PFSK-1 (cell line): ENCODE results near the gene ASS1.

Experiments
- FOXP2 ChIP-seq: optimal IDR thresholded peaks from 2 replicates; pipeline ENCODE3; 2011; ENCODE audit warnings: borderline replicate concordance, control low read depth, inconsistent platforms; ENCODE audit not compliant: insufficient read depth; ENCODE audit errors: extremely low read length, extremely low read depth
- POLR2AphosphoS5 ChIP-seq: IDR thresholded peaks from 2 replicates; pipeline ENCODE4 v1.6.1; 2012; ENCODE audit warnings: low read depth, mild to moderate bottlenecking, control low read depth, low read length, moderate library complexity
- SIN3A ChIP-seq: IDR thresholded peaks from 2 replicates; pipeline ENCODE4 v1.6.1; 2012; ENCODE audit warnings: mild to moderate bottlenecking, low read length, moderate library complexity, borderline replicate concordance; ENCODE audit not compliant: insufficient read depth
- TAF1 ChIP-seq: IDR thresholded peaks from 2 replicates; pipeline ENCODE4 v1.6.1; 2012; ENCODE audit warnings: low read length, control low read depth, borderline replicate concordance; ENCODE audit not compliant: insufficient read depth
- TF ChIP-seq, protein P1 (sequence below), 2 experiments: IDR thresholded peaks; 2 replicates each; pipeline versions ENCODE4 v1.6.1 to v1.8.0; 2011 to 2012; ENCODE audit warnings: low read depth in 2 of 2, low read length in 2 of 2, control low read depth in 1 of 2, inconsistent platforms in 1 of 2, mild to moderate bottlenecking in 1 of 2, moderate library complexity in 1 of 2; ENCODE audit not compliant: insufficient read depth in 1 of 2

ASS1 gene

DNA sequence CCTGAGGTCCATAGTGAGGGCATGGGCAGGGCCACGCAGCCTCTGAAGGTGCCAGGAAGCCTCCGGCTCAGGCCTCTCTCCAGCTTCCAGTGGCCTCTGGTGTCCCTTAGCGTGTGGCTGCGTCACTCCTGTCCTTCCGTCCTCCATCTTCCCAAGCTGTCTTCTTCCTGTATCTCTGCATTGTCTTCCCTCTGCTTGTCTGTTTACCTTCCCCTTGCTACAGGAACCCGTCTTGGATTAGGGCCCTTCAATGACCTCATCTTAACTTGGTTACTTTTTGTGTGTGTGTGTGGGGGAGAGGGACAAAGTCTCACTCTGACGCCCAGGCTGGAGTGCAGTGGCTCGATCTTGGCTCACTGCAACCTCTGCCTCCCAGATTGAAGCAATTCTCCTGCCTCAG, 14.4 kb downstream of the ASS1 start:
- TF ChIP-seq SIN3A: no peak

- TF ChIP-seq FOXP2 (no peak), SIN3A (no peak), POLR2AphosphoS5 (no peak), TAF1 (no peak)
- TF ChIP-seq, protein P1, sequence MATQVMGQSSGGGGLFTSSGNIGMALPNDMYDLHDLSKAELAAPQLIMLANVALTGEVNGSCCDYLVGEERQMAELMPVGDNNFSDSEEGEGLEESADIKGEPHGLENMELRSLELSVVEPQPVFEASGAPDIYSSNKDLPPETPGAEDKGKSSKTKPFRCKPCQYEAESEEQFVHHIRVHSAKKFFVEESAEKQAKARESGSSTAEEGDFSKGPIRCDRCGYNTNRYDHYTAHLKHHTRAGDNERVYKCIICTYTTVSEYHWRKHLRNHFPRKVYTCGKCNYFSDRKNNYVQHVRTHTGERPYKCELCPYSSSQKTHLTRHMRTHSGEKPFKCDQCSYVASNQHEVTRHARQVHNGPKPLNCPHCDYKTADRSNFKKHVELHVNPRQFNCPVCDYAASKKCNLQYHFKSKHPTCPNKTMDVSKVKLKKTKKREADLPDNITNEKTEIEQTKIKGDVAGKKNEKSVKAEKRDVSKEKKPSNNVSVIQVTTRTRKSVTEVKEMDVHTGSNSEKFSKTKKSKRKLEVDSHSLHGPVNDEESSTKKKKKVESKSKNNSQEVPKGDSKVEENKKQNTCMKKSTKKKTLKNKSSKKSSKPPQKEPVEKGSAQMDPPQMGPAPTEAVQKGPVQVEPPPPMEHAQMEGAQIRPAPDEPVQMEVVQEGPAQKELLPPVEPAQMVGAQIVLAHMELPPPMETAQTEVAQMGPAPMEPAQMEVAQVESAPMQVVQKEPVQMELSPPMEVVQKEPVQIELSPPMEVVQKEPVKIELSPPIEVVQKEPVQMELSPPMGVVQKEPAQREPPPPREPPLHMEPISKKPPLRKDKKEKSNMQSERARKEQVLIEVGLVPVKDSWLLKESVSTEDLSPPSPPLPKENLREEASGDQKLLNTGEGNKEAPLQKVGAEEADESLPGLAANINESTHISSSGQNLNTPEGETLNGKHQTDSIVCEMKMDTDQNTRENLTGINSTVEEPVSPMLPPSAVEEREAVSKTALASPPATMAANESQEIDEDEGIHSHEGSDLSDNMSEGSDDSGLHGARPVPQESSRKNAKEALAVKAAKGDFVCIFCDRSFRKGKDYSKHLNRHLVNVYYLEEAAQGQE (IDR thresholded peaks at IDR 0.05; ENCODE audit: insufficient read depth in 1 of 2, low read depth in 2 of 2, low read length in 2 of 2): no peak
These were observed 15.3 kb downstream of the ASS1 start for GRCh38 chr9:130459941-130460669.

DNA sequence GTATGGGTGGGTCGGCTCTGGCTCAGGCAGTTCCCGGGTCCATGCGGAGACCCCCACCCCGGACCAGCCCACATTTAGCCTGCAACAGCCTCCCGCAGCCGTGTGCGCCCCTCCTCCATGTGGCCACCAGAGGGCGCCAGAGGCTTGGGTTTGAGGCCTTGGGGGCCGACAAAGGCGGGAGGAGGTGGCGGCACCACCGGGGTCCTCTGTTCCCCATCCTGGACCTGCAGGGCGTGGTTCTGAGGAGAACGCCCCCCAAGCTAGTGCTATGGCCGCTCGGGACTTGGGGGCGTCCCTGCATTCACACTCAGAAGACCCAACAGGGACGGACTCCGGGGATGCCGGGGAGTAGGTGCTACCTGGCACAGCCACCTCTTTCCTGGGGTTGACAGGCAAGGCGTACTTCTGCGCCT, 16.5 kb downstream of the ASS1 start:
- TF ChIP-seq, protein P1 (IDR thresholded peaks at IDR 0.05; ENCODE audit: insufficient read depth in 1 of 2, low read depth in 2 of 2, low read length in 2 of 2): no peak
- TF ChIP-seq POLR2AphosphoS5 (no peak), FOXP2 (no peak), SIN3A (no peak)

- TF ChIP-seq POLR2AphosphoS5 (no peak), SIN3A (no peak), FOXP2 (no peak), TAF1 (no peak)
- TF ChIP-seq, protein P1 (IDR thresholded peaks at IDR 0.05; ENCODE audit: insufficient read depth in 1 of 2, low read depth in 2 of 2, low read length in 2 of 2): no peak
These were observed 17.0 kb downstream of the ASS1 start for GRCh38 chr9:130461731-130462130.

GRCh38 chr9:130462685-130463540, 18.2 kb downstream of the ASS1 start:
- TF ChIP-seq, protein P1 (IDR thresholded peaks at IDR 0.05; ENCODE audit: insufficient read depth in 1 of 2, low read depth in 2 of 2, low read length in 2 of 2): no peak
- TF ChIP-seq POLR2AphosphoS5 (no peak), SIN3A (no peak), FOXP2 (no peak), TAF1 (no peak)
